OCI-M2 (cell line): ENCODE results near the gene SLC13A2.
"Not testable (repeated sequence)": the region's sequence is repeated elsewhere in the genome, so short reads cannot be mapped to it uniquely, and the experiment has no call there.

Experiments used
- DNase-seq: peaks from one replicate; lab custom pipeline; 2025; ENCODE audit not compliant: unreplicated experiment; lab: John Stamatoyannopoulos, UW

Gene SLC13A2

DNA sequence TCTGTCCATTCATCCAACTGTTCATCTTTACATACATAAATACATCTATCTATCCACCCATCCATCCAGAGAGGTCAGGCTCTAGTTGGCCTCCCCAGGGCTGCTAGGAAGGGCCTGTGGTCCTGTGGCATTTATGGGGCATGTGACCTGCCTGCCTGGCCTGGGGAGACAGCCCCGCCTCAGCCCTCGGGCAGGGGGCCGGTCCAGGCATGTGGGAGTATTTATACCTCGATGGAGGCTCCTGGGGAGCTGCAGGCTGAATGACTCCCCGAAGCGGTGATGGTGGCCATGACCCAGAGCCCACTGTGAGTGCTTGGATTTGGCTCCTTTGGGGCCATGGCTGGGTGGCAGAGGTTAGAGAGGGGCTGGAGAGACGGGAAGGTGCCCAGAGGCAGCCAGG lies 40.0 kb downstream of the SLC13A2 start:
- no peak for DNase-seq

DNA sequence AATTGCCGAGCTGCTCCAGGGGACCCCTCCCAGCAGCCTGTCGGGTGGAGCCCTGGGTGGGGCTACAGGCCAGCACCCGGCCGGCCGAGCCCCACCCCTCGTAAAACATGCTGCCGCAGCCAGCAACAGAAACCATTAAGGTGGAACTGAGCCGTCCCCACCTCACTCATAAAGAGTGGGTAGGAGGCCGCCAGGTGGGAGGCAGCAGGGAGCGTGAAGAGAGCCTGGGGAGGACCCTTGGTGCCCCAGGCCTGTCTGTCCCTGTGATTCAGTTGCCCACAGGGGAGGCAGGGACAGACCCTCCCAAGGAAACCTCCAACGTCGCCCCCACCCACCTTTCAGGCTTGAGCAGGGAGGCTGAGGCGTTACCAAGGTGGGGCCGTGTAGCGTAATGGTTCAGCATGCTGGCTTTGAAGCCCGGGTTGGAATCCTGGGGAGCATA lies 41.1 kb downstream of the SLC13A2 start:
- no peak for DNase-seq

GRCh38 chr17:28515518-28515917 lies 42.1 kb downstream of the SLC13A2 start:
- no peak for DNase-seq

- DNase-seq: no peak
These were observed 44.7 kb downstream of the SLC13A2 start for GRCh38 chr17:28518132-28518531.

GRCh38 chr17:28518578-28518977 lies 45.1 kb downstream of the SLC13A2 start:
- no peak for DNase-seq

DNA sequence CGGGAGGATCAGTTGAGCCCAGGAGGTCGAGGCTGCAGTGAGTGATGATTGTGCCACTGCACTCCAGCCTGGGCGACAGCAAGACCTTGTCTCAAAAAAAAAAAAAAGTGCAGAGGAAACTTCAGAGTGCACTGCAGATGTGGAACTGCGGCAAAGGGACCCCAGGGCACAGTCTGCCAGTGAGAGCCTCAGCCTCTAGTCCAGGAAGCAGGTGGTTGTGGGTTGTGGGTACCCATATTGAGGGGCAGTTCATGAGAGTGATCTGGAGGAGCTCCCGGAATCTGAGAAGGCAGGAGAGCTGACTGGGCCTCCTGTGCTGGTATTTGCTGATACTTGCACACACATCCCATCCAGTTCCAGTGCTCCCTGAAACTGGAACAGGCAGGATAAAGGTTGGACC lies 45.8 kb downstream of the SLC13A2 start:
- DNase-seq: no peak

- DNase-seq: no peak
These were observed 47.2 kb downstream of the SLC13A2 start for GRCh38 chr17:28520687-28521086.

- DNase-seq: no peak
These were observed 48.1 kb downstream of the SLC13A2 start for GRCh38 chr17:28521311-28522085.

DNA sequence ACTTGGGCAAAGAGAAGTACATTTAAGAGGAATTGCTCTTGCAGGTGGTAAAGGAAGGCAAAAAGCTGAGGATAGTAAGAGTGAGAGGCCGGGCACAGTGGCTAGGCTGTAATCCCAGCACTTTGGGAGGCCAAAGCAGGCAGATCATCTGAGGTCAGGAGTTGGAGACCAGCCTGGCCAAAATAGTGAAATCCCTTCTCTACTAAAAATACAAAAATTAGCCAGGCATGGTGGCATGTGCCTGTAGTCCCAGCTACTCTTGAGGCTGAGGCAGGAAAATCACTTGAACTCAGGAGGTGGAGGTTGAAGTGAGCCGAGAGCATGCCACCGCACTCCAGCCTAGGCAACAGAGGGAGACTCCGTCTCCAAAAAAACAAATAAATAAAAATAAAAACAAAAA lies 48.8 kb downstream of the SLC13A2 start:
- DNase-seq: not testable (repeated sequence)

DNA sequence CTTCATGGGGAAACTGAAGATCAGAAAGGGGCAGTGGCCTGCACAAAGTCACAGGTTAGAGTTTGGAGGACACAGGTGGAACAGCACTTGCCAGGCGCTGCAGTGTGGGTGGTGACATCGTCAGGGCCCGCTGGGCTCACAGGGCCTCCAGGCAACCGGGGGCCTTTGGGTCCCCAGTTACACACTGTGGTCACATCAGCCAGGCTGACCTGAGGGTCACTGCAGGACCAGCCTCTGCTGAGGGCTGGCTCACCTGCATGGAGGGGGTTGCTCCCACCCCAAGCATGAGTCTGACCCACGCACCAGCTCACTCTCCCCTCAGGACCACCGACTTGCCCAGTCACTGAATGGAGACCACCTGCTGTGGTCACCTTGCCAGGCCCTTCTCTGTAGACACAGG lies 49.7 kb downstream of the SLC13A2 start:
- no peak for DNase-seq

DNA sequence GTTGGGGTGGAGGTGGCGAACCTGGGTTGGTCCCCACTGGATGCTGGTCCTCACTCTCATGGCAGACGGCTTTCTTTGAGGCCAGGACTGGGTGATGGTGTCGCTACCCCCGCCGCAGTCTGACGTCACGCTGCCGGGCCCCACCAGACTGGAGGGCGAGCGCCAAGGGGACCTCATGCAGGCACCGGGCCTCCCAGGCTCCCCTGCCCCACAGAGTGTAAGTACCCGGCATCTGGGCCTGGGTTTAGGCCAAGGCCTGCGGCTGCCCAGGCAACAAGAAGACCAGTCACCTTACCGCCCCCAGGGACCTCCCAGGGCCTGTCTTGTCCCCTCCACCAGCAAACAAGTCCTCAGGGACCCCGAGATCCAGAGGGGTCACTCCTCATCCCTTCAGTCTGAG lies 50.4 kb downstream of the SLC13A2 start:
- no peak for DNase-seq

GRCh38 chr17:28524476-28525424 lies 51.3 kb downstream of the SLC13A2 start:
- no peak for DNase-seq

DNA sequence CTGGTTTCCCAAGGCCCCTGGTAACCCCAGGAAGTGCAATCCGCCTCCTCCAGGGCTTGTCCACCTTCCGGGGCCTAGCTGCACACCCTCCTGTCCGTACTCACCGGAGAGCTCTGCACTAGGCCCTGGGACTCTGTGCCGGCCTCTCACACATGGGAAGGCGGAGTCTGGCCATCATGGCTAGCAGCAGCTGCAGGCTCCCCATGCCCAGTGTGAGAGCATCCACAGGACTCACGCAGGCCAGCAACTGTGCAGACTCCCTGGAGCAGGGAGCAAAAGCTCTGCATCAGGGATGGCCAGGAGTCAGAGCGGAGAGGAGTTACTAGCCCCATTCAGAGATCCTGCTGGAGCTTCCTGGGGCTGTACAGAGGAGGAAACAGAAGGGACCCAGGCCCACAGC lies 52.9 kb downstream of the SLC13A2 start:
- DNase-seq: no peak

DNA sequence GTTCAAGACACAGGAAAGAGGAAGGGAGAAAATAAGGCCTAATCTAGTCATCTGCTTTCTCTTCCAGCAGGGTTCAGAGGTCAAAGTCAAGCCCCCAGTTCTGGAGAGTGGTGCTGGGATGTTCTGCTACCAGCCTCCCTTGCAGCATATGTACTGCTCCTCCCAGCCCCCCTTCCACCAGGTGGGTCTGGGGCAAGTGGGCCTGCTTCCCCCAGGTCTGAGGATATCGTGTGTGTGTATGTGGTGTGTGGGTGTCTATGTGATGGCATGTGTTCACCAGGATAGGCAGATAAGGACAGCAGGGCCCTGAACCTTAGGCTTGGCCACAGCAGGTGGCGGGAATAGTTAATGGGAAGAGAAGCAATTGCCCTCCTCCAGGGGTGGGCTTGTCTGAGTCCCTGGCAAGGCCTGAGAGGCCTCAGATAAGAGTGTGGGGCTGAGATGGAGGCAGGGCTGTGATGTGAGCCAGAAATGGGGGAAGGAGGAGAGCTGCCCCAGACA lies 53.8 kb downstream of the SLC13A2 start:
- DNase-seq: no peak

- no peak for DNase-seq
These were observed 54.4 kb downstream of the SLC13A2 start for GRCh38 chr17:28527859-28528258.

GRCh38 chr17:28528327-28529012 lies 55.0 kb downstream of the SLC13A2 start:
- DNase-seq: no peak

DNA sequence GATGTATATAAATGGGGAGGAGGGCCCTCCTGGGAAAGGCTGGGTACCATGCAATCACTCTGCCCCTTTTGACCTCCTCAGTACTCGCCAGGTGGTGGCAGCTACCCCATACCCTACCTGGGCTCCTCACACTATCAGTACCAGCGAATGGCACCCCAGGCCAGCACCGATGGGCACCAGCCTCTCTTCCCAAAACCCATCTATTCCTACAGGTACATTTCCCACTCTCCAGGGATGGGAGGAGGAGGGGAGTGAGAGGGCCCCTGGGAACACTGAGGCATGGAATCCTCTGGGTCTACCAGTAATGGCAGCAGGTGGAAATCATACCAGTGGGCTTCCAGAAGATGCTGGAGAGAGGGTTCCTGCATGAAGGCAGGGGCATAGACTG lies 55.6 kb downstream of the SLC13A2 start:
- DNase-seq: no peak

- DNase-seq: no peak
These were observed 56.8 kb downstream of the SLC13A2 start for GRCh38 chr17:28530250-28530649.

DNA sequence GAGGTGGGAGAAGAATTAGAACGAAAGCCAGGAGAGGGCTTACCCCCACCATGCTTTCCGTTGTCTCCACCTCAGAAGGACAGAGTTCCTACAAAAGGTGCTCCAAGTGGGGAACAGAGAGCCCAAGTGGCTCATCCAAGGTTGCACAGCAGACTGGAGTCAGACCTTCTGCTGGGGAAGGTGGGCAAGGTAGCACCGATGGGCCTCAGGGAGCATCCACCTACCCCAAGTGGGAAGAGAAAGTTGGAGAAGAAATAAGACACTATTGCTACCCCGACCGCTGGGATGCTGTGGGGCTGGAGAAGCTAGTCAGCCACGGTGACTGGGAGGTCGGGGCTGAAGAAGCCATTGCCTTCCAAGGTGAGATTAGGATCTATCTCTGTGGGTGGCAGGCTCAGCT lies 57.5 kb downstream of the SLC13A2 start:
- DNase-seq: no peak

DNA sequence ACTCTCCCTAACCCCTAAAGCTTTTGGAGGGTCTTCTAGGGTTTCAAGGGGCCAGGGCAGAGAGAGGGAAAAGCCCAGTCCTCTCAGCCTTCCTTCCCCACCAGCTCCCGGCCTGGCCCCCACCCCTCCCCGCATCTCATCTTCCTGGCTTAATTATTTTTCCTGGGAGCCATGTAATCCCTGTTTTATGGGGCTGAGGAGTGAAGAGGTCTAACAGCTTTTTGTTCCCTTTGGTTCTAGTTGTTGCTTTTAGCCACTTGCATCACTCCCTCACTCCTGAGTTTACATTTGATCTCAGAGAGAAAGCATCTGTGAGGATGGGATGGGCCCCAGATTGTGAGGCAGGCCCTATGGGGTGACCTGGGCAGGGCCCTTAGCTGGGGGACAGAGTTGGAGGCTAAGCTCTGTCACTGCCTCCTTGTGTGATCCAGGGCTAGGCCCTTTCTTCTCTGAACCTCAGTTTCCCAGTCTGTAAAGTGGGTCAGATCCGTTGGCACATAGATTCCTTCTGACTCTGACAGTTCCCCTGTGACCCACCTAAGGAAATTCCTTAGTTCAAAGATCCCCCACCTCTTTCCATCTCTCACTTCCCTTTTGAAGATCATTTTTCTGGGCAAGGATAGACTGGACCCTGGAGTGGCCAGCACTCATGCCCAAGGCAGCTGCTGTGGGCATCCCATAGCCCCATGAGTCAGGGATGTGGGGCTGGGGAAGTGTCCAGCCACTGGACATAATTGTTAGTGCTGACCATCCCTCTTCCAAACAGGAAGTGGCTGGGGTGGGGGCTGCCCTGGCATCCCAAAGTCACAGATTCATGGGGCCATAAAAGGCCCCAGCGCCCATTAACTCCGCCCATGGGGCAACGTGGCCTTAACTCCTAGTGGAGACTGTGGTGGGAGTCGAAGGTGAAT lies 58.9 kb downstream of the SLC13A2 start:
- no peak for DNase-seq
